GM19023 (cell line): ENCODE results near the gene GDF9.

Experiments
- ATAC-seq: cut with Tn5 transposase; IDR thresholded peaks from one replicate; pipeline ENCODE4 v1.9.1; 2021; ENCODE audit warnings: mild to moderate bottlenecking, moderate library complexity; ENCODE audit not compliant: unreplicated experiment

Gene GDF9, protein sequence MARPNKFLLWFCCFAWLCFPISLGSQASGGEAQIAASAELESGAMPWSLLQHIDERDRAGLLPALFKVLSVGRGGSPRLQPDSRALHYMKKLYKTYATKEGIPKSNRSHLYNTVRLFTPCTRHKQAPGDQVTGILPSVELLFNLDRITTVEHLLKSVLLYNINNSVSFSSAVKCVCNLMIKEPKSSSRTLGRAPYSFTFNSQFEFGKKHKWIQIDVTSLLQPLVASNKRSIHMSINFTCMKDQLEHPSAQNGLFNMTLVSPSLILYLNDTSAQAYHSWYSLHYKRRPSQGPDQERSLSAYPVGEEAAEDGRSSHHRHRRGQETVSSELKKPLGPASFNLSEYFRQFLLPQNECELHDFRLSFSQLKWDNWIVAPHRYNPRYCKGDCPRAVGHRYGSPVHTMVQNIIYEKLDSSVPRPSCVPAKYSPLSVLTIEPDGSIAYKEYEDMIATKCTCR

GRCh38 chr5:132866342-132867045 is at the start of gene GDF9, which contains the start of gene UQCRQ:
Gene GDF9 (minus strand): TSS chr5:132866469. CDS start chr5:132864533, 1,936 bp downstream.
Gene UQCRQ (plus strand): TSS chr5:132866642. CDS start chr5:132866882, 240 bp downstream.
- ATAC-seq: peak; percentile 98

DNA sequence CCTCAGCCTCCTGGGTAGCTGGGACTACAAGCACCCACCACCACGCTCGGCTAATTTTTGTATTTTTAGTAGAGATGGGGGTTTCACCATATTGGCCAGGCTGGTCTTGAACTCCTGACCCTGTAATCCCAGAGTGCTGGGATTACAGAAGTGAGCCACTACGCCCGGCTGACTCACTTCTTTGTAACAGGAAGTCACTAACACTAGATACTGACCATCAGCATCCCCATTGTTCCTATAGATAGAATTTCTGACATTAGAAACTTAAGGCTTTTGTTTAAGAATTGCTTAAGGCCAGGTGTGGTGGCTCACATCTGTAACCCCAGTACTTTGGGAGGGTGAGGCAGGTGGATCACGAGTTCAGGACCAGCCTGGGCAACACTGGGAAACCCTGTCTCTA is 49.4 kb upstream of the GDF9 start:
- no peak for ATAC-seq

- ATAC-seq: no peak
Measured at GRCh38 chr5:132909702-132910101, 43.4 kb upstream of the GDF9 start.

- ATAC-seq: no peak
Measured at GRCh38 chr5:132907161-132907560, 40.9 kb upstream of the GDF9 start.

GRCh38 chr5:132905938-132906337 is 39.7 kb upstream of the GDF9 start:
- ATAC-seq: no peak

DNA sequence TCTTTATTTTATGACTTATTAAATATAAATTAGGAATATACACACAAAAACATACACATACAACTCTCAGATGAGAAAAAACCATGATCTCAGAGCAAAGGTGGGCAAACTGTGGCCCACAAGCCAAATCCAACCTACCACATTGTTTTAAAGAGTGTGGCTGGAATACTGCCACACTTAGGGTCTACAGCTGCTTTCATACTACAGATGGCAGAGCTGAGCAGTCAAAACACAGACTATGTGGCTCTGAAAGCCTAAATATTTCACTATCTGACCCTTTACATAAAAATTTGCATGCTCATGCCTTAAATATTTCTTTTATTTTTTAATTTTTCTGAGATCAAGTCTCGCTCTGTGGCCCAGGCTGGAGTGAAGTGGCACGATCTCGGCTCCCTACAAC is 35.5 kb upstream of the GDF9 start:
- no peak for ATAC-seq

- ATAC-seq: no peak
Measured at GRCh38 chr5:132901036-132901435, 34.8 kb upstream of the GDF9 start.

- no peak for ATAC-seq
Measured at GRCh38 chr5:132898094-132898493, 31.8 kb upstream of the GDF9 start.

GRCh38 chr5:132896685-132897084 is 30.4 kb upstream of the GDF9 start:
- ATAC-seq: no peak

GRCh38 chr5:132895719-132896305 is 29.5 kb upstream of the GDF9 start:
- no peak for ATAC-seq

DNA sequence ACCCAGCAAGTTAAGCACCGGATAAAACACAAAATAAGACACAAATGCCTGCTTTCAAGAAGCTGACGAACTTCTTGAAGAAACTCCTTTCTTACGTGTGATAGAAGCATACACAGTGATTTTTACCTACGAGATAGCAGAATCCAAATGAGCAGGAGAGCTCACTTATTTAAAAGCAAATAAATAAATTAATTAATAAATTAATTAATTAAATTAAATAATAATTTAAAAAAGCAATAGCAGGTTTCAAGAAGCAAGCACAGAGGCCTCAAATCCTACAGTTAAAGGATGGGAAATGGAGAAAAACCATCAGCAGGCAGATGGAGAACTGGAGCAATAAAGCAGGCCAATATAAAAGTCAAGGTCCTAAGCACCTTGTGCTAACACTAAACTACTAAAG is 24.5 kb upstream of the GDF9 start:
- no peak for ATAC-seq

DNA sequence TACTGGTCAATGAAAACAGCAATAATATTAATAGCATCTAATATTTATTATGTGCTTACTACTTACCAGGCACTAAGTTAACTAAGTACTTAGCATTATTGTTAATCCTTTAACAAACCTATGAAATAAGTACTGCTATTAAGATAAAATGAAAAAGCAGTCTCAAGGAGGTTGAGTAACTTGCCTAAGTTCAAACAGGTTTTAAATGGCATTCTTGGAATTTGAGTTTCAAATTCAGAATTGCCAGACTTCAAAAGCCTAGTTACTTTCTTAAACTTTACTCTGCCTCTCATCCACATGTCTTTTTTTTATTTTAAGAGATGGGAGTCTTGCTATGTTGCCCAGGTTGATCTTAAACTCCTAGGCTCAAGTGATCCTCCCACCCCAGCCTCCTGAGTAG is 23.2 kb upstream of the GDF9 start:
- ATAC-seq: no peak

DNA sequence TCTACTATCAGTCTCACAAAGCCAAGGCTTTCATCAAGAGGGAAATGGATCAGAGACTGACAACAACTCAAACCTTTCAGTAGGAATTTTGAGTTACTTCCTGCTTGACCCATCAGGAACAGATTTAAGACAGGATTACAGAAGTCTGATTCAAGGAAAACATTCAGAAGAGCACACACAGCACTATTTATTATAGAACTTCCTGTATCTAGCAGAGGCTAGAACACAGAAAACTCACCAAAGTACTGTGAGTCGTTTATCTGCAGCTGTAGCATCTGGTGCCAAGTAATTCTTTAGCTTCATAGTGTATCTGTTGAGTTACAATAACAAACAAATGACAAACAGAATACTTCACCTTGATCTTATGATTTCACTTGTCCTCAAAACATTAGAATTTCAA is 21.0 kb upstream of the GDF9 start:
- no peak for ATAC-seq

GRCh38 chr5:132886064-132886823 is 20.0 kb upstream of the GDF9 start:
- no peak for ATAC-seq

- ATAC-seq: no peak
Measured at GRCh38 chr5:132884548-132884947, 18.3 kb upstream of the GDF9 start.

- ATAC-seq: no peak
Measured at GRCh38 chr5:132883261-132883834, 17.1 kb upstream of the GDF9 start.

- ATAC-seq: no peak
Measured at GRCh38 chr5:132877938-132878337, 11.7 kb upstream of the GDF9 start.

GRCh38 chr5:132877466-132877865 is 11.2 kb upstream of the GDF9 start:
- no peak for ATAC-seq

- ATAC-seq: no peak
Measured at GRCh38 chr5:132876020-132876759, 9.9 kb upstream of the GDF9 start.

DNA sequence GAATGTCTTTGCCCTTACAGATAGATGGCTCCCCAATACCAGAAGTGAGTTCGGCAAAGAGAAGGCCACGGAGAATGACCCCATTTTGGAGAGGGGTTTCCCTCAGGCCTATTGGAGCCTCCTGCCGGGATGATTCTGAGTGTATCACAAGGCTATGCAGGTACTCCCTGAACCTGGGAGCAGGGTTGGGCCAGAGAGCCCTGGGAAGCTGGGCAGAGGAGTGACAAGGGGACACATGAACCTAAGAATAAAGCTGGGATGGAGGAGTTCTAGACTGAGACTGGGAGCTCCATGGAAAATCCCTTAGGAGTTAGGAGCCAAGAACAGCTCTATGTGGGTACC is 7.6 kb upstream of the GDF9 start:
- ATAC-seq: no peak
